Effector memory CD4-positive, alpha-beta T cell (primary cell): ENCODE results near the gene PFKL.

Experiments used
- DNase-seq, 3 donors: peaks; one replicate each; pipeline ENCODE4 v3.0.0-alpha.2; 2020
- H3K27ac ChIP-seq: 2 replicates; pipeline ENCODE4 v1.7.0; 2013; ENCODE audit warnings: mild to moderate bottlenecking, low read length, moderate library complexity; ENCODE audit not compliant: insufficient read depth, poor library complexity, severe bottlenecking
- H3K27me3 ChIP-seq: replicated peaks from 2 replicates; pipeline ENCODE4 v1.7.0; 2013; ENCODE audit warnings: mild to moderate bottlenecking, low read length; ENCODE audit not compliant: insufficient read depth, control insufficient read depth, poor library complexity, severe bottlenecking
- H3K36me3 ChIP-seq: 2 replicates; pipeline ENCODE4 v1.7.0; 2013; ENCODE audit warnings: mild to moderate bottlenecking, low read length, moderate library complexity; ENCODE audit not compliant: control insufficient read depth, insufficient read depth
- H3K4me1 ChIP-seq: 2 replicates; pipeline ENCODE4 v1.7.0; 2013; ENCODE audit warnings: low read length, mild to moderate bottlenecking; ENCODE audit not compliant: control insufficient read depth, insufficient read depth, poor library complexity, severe bottlenecking
- H3K4me3 ChIP-seq: 2 replicates; pipeline ENCODE4 v1.7.0; 2013; ENCODE audit warnings: low read length, low read depth, mild to moderate bottlenecking; ENCODE audit not compliant: insufficient read depth, poor library complexity, severe bottlenecking
- H3K9me3 ChIP-seq: 2 replicates; pipeline ENCODE4 v1.7.0; 2013; ENCODE audit warnings: mild to moderate bottlenecking, low read length, moderate library complexity; ENCODE audit not compliant: control insufficient read depth

The PFKL gene

DNA sequence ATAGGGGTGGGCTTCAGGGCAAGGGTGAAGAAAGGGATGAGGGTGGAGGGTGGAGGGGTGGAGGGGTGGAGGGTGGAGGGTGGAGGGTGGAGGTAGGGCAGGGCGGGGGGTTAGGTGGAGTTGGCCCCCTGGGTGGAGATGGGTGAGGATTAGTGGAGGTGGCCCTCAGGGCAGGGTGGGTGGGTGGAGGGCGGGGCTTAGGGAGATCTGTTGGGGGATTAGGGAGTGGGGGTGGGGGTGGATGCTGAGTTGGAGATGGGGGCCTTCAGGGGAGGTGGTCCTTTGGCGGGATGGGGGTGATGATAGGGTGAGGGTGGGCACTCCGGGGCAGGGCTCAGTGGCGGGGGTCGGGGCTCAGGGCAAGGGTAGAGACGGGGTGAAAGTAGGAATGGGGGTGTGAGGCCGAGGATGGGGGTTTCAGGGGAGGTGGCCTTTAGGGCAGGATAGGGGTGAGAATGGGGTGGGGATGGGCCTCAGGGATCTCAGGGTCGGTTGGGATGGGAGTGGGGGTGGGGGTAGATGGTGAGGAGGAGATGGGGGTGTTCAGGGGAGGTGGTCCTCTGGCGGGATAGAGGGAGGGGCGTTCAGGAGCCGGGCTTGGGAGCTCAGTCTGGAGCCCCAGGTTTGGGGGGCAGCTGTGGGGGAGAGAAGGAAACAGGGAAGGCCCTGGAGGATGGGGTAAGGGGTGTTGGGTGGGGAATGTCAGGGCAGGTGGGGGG, 37.4 kb upstream of the PFKL start:
- Histone ChIP-seq H3K4me1 (no peaks in the 10 kb centered on the region), H3K27ac (no peak overlapping the region), H3K36me3 (no peaks in the 10 kb centered on the region), H3K9me3 (no peaks in the 10 kb centered on the region), H3K27me3 (no peaks in the 10 kb centered on the region), H3K4me3 (no peak overlapping the region)
- DNase-seq = no peak

DNA sequence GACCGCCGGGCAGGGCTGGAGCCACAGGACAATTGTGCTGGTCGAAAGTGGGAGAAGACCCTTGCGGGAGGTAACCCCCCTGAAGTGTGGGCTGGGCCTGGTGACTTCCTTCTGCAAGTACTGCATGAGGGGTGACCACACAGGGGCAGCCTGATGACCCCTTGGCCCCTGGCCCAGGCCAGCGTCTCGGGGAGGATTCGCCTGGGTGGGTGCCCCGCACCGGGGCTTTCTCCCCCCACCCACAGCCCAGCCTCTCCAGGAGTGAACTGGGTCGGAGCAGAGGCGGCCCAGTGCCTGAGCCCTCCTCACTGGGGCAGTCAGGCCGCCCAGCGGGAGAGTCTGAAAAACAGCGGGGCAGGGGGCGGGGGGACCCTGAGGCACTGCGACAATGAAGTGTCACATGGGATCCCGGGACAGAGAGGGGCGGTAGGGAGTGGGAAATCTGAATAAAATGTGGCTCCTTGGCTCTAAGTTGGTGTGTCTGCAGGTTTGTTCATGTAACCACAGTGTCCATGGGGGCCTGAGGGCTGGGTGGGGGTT, 36.6 kb upstream of the PFKL start:
- no peaks in the 10 kb centered on the region for H3K4me1 ChIP-seq
- no peaks in the 10 kb centered on the region for H3K9me3 ChIP-seq

DNA sequence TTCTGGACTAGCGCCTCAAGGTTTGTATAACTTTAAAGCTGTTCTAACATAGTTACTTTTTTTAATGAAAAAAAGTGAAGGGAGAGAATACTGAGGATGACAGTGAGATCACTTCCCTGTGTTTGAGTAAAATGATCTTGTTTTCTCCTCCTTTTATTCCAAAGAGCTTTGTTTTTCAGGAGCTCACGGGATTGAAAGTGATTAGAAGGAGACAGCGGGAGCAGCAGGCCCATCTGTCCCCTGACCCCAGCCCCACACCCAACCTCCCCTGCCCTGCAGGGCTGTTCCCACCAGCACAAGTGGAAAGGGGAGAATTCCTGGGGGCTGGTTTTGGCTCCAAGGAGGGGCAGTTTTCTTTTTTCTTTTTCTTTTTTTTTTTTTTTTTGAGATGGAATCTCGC, 36.1 kb upstream of the PFKL start:
- Histone ChIP-seq H3K4me1 (no peaks in the 10 kb centered on the region), H3K27me3 (no peaks in the 10 kb centered on the region), H3K27ac (no peak overlapping the region), H3K36me3 (no peaks in the 10 kb centered on the region), H3K4me3 (no peak overlapping the region), H3K9me3 (no peaks in the 10 kb centered on the region)
- no peak for DNase-seq

More for the DNA sequence above, 36.6 kb upstream of the PFKL start:
- Histone ChIP-seq H3K4me3 (no peak overlapping the region), H3K27ac (no peak overlapping the region), H3K36me3 (no peaks in the 10 kb centered on the region), H3K27me3 (no peaks in the 10 kb centered on the region)
- DNase-seq = no peak

DNA sequence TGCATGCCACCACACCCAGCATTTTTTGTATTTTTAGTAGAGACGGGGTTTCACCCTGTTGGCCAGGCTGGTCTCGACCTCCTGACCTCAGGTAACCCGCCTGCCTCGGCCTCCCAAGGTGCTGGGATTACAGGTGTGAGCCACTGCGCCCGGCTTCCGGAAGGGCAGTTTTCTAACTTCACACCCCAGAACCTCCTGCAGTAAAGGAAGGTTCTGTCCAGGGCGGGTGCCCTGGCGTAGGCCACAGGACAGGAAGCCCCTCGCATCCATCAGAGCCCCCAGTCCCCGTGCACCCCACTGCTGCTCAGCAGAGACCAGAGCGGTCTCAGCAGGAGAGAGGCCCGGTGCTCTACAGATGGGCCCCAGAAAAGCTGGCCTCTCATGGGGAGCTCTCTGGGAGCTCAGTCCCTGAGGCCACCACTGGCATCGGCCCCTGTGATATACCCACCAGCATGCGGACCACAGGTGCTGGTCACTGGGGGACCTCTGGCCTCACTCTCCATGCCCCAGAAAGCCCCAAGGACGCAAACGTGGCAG, 34.1 kb upstream of the PFKL start:
- no peak for DNase-seq
- Histone ChIP-seq H3K4me3 (no peak overlapping the region), H3K27me3 (no peaks in the 10 kb centered on the region), H3K9me3 (no peaks in the 10 kb centered on the region), H3K27ac (no peak overlapping the region), H3K4me1 (no peaks in the 10 kb centered on the region), H3K36me3 (no peaks in the 10 kb centered on the region)

DNA sequence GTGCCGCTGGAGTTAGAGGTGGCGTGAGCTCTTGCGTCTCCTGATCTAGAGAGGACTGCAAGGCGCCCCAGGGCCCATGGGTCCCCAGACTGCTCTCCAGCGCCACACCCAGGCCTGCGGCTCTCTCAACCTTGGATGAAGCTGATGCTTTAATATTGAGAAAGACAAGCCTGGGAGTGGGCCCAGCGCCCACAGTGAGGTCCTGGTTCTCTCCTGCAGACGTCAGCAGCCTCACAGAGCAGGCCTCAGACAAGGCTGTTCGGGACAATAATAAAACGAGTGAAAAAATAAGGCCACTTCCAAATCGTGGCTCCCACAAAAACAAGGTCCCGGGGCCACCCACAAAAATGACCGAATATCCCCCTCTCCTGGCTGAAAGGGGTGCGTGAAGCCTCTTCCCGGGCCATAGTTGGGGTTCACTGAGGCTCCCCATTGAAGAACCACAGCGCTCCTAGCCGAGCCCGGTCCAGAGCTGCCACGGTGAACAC, 32.2 kb upstream of the PFKL start:
- no peak for DNase-seq
- no peak overlapping the region for H3K27ac ChIP-seq

DNA sequence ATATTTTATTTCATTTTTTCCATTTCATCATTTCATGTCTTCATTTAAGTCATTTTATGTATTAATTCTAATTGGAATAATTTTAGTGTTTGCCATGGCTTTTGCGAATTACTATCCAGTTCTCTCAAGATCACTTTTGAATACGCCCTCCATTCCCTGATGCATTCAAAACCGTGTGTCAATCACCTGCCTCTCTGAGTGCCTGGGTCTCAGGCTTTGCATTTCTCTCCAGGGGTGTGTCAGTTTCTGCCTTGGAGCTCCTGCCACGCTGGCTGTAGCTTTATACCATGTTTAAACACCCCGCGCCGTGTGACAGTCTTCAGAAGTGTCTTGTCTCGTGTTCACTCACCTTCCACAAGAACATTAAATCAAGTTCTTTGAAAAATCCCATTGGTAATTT, 30.8 kb upstream of the PFKL start:
- Histone ChIP-seq H3K4me1 (no peaks in the 10 kb centered on the region), H3K36me3 (no peaks in the 10 kb centered on the region), H3K27me3 (no peaks in the 10 kb centered on the region), H3K4me3 (no peak overlapping the region), H3K27ac (no peak overlapping the region), H3K9me3 (no peaks in the 10 kb centered on the region)
- no peak for DNase-seq

More for the DNA sequence above, 32.2 kb upstream of the PFKL start:
- Histone ChIP-seq H3K4me1 (no peaks in the 10 kb centered on the region), H3K4me3 (no peak overlapping the region), H3K9me3 (no peaks in the 10 kb centered on the region), H3K27me3 (no peaks in the 10 kb centered on the region), H3K36me3 (no peaks in the 10 kb centered on the region)

DNA sequence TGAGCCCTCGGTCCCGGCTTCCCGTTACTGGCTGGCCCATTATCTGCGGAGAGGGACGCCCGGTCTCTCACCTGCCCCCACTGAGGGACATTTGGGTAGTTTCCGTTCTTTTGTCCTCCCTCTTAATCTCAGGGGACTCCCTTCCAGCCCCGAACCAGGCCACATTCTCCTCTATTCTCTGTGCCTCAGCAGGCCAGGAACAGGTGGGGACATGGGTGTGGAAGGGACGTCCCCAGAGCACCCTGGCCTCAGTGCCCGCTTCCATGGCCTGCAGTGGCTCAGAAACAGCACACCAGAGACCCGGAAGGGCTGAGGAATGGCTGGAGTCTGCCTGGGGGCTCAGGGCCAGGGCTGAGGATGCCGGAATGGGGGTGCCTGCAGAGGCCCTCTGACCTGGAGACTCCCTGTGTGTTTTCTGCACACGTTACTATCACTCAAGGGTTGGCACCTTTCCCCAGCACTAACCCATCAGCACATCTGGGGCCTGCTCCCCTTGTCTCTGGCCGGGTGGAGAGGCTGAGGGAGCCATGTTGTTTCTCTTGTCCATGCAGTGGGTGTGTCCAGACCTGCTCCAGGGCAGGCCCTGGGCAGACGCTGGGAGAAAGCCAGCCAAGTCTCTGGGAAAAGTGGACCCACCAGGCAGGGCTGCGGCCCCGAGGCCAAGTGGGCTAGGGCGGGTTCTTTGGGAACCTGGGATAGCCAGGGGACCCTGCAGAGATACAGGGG, 28.1 kb upstream of the PFKL start:
- H3K9me3 ChIP-seq = no peaks in the 10 kb centered on the region
- H3K4me3 ChIP-seq = no peak overlapping the region
- no peak overlapping the region for H3K27ac ChIP-seq
- no peaks in the 10 kb centered on the region for H3K27me3 ChIP-seq
- no peaks in the 10 kb centered on the region for H3K4me1 ChIP-seq
- H3K36me3 ChIP-seq = no peaks in the 10 kb centered on the region
- no peak for DNase-seq

DNA sequence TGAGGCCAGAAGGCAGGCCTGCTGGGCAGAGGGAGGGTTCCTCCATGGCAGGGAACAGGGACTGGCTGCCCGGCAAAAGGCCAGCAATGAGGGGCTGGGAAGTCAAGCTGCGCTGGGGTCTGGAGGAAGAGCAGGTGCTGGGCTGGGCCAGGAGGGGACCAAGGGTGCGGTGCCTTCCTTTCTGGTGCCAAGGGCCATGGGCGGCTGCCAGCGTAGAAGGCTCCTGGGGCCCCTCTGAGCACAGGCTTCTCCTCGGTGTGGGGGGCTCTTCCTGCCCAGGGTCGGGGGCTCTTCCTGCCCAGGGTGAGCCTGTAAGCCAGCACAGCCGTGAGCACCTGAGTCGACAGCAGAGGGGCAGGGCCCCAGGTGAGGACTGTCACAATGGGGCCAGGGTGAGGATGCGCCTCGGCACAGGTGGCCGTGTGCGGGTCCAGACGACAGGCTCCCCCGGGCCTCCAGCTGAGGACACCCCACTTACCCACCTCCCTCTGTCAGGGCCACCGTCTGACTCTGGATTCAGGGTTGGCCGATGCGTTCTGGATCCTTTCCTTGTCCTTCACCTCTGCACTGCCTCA, 27.5 kb upstream of the PFKL start:
- Histone ChIP-seq H3K9me3 (no peaks in the 10 kb centered on the region), H3K27ac (no peak overlapping the region), H3K4me3 (no peak overlapping the region), H3K36me3 (no peaks in the 10 kb centered on the region), H3K4me1 (no peaks in the 10 kb centered on the region), H3K27me3 (no peaks in the 10 kb centered on the region)
- DNase-seq = no peak

DNA sequence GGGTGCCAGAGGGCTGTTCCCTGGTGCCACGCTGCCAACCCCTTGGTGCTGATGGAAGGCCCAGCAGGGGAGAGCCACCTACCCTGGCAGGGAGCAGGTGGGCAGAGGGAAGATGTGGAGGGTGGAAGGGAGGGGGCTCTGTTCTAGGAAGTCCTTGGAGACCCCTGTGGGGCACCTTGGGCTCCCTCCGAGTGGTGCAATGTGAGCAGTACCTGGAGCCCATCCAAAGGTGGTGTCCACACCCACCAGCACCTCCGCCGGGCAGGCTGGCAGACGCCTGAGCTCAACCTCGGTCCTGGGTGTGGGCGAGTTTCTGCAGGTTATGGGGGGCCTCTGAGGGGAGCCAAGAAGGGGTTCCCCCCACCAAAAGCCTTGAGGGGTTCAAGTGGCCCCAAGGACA, 26.8 kb upstream of the PFKL start:
- Histone ChIP-seq H3K27me3 (no peaks in the 10 kb centered on the region), H3K4me3 (no peak overlapping the region), H3K27ac (no peak overlapping the region), H3K9me3 (no peaks in the 10 kb centered on the region), H3K4me1 (no peaks in the 10 kb centered on the region), H3K36me3 (no peaks in the 10 kb centered on the region)
- no peak for DNase-seq

DNA sequence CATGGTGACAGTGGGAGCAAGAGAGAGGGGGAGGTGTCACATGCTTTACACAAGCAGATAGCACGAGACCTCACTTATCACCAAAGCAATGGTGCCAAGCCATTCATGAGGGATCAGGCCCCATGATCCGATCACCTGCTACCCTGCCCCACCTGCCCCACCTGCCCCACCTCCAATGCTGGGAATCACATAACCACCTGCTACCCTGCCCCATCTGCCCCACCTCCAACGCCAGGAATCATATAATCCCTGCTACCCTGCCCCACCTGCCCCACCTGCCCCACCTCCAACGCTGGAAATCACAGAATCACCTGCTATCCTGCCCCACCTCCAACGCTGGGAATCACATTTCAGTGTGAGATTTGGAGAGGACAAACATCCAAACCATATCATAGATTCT, 24.8 kb upstream of the PFKL start:
- Histone ChIP-seq H3K36me3 (no peaks in the 10 kb centered on the region), H3K9me3 (no peaks in the 10 kb centered on the region), H3K4me1 (no peaks in the 10 kb centered on the region), H3K27me3 (no peaks in the 10 kb centered on the region), H3K4me3 (no peak overlapping the region), H3K27ac (no peak overlapping the region)
- DNase-seq = no peak
